ENCODE data around the gene FILIP1.
A peak's percentile ranks its signal among the peaks of the same experiment; 100 is the strongest.

The FILIP1 gene

DNA sequence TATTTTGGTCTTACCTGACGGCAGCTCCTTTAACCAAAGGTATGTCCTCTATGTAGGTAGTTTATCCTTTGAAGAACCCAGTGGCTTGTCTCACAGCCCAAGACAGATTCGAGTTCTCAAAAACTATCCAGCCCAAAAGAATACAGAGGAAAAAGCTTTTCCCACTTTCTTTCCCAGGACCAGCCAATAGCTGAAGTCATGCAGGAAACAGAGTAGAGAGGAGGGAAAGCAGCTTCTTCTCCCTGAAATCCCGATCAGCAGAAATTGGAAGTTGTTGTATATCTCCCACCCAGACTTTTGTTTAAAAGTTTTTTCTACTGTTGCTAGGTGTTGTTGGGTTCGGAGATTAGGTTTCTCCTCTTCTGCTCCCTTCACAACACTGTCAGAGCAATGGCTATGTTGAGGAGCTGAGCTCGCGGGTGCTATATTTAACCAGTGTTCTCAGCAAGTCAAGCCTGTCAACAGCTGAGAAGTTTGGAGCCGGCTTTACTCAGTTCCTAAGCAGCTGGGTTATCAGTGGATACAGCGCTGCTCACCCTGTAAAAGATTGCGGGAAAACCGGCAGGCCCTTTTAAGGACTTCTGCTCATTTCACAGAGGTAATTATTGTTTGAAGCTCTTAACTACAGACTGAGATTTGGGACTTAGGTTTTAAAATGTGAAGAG is at the start of gene FILIP1:
TSS of gene FILIP1 (minus strand) at position 401 of the 665 bp plus-strand sequence. CDS start 78,828 bp downstream, outside the sequence.
- no peak for DNase-seq

GRCh38 chr6:75543311-75543710 is 49.7 kb upstream of the FILIP1 start:
- DNase-seq, result no peak

GRCh38 chr6:75539136-75539535 is 45.5 kb upstream of the FILIP1 start:
- no peak for DNase-seq

DNA sequence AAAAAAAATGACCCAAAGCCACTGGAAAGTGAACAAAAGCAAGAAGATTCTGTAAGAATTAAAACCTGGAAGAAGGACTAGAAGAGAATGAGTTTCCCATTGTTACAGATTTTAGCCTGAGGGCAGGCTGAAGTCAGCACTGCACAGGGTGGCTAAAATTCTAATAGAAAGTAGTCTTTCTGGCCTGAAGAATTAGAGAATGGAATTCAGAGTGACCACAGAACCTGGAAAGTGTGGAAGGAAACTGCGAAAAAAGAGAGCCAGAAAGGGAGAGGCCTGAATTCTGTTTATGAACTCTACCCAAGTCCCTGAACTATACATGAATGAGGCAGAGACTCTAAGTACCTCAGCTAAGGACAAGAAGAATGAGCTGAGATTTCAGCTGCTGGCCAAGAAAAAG is 38.9 kb upstream of the FILIP1 start:
- peak; percentile 84 for DNase-seq

DNA sequence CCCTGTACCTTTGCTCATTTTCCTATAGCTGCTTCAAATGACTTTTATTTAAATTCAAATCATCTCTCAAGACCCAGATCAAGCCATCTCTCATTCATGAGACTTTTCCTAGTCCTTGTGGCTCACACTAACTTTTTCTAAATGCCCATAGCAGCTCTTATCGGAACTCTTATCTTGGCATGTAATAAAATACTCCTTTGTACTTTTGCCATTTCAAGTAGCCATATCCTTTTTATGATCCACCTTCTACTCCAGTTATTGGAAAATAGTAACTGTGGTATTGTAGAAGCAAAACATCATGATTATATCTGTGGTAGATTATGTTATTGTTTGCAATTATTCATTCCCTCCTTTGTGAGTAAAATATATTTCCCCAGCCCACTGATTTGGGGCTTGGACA is 37.6 kb upstream of the FILIP1 start:
- DNase-seq, result no peak

DNA sequence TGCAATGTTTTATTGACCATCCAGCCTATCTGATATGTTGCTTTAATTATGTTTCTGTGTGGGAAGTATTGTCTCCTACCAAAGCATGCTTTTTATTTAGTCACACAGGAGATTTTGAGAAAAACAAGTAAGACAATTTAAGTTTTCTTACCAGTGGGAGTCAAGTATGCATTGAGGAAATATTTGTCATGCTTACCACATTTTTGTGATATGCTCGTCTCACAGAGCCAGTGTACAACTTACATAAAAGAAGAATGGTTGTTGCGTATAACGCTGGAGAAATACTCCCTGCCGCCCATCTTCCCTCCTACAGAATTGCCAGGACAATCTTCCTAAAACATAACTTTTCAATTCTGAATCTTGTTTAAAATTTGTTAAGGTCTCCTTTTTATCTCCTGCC is 37.1 kb upstream of the FILIP1 start:
- DNase-seq, result peak; percentile 42

GRCh38 chr6:75528423-75528822 is 34.8 kb upstream of the FILIP1 start:
- peak; percentile 49 for DNase-seq

- peak; percentile 36 for DNase-seq
These were observed 33.0 kb upstream of the FILIP1 start for GRCh38 chr6:75526502-75527127.

DNA sequence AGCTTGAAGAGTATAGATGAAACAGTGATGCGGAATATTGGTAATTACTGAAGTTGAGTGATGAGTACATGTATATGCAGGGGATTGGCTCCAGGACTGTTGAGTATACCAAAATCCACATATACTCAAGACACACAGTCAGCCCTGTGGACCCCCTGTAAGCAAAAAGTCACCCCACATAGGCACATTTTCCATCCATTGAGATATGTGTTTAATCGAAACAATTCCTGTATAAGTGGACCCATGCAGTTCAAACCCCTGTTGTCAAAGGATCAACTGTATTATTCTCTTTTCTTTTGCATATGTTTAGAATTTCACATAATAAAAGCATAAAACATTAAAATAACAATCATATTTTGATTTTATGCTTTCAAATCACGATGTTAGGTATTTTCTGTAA is 32.1 kb upstream of the FILIP1 start:
- no peak for DNase-seq

DNA sequence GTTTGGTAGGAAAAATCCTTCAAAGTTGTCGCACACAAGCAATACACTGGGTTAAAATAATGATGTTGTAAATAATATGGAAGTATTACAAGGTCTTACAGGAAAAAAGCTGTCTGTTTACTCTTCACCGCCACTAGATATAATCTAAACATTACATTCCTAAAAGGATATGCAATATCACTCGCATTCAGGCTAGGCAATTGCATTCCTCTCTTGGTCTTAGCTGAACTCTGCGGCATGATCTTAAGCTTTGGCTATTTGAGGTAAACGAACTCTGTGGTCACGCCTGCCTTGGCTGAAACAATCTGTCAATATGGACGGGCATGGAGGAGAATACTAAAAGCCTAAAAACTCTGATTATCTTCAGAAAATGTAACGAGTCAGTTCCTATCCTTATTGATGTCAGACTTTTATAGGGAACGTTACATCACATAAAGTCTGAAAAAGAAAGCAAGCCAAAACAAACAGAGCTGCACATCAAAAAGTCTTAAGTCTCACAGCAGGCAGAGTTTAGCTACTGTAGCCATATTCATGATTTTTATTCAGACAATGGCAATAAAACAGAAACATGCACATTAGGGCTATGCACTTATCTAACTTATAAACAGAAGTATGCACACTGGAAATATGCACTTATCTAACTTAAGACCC is 30.8 kb upstream of the FILIP1 start:
- DNase-seq, result peak; percentile 92

DNA sequence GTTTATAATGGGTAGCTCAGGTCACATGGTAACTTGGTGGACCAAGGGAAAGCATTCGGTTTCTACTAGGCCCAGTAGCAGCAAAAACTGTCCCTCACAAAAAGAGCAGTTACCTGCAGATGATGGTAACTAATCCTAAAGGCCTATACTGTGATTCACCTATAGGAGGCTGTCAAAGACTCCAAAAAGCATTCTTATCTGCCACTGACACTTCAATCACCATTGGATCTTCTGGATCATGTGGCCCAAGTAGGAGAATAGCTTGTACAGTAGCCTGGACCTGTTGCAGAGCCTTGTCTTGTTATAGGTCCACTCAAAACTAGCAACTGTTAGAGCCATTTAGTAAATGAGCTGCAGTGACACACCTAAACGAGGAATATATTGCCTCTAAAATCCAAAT is 23.2 kb upstream of the FILIP1 start:
- no peak for DNase-seq

DNA sequence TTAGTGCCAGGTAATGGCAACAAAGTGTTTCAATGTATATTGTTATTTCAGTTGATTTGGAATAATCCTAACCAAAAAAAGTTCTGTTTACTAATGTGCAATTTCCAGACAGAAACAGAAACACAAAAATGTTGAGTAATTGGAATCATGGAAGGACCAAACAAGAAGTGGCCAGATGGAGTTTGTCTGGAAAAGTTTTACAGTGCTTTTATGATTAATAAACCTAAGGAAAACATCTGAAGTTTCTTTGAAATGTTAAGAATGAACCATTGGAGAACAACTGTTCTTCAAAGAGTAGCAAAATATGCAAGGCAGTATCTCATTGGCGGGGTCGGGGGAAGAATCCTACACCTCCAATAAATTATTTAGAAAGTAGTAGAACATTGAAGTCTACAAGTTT is 19.0 kb upstream of the FILIP1 start:
- no peak for DNase-seq

- DNase-seq, result no peak
These were observed 11.8 kb upstream of the FILIP1 start for GRCh38 chr6:75505424-75505823.

DNA sequence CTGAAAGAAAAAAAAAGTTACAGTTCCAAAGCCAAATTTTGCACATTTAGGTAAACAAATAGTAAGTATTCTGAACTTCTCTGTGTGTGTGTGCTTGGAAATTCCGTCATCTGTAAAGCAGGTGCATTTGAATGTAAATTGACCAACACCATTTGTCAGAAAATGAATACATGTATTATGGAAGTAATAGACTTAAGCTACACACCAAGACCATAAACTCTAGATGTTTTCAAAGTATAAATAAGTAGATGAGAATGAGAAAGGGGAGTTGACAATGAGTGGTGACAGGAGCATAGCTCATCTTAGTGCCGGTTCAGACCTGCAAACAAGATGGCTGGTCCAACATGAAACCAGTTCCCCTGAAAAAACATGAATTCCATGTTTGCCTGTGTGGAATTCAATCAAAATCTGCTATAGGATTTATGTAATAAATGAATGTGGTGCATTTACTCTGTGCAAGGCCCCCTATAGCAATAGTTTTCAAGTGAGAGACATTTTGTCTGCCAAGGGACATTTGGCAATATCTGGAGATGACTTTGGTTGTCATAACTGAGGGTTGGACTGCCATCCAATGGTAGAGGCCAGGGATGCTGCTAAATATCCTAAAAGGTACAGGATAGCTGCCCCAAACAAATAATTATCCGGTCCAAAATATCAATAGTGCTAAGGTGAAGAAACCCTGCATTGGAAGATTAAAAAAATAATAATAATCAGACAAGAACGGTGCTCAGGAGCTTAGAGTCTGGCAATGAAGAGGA is 11.0 kb upstream of the FILIP1 start:
- no peak for DNase-seq

DNA sequence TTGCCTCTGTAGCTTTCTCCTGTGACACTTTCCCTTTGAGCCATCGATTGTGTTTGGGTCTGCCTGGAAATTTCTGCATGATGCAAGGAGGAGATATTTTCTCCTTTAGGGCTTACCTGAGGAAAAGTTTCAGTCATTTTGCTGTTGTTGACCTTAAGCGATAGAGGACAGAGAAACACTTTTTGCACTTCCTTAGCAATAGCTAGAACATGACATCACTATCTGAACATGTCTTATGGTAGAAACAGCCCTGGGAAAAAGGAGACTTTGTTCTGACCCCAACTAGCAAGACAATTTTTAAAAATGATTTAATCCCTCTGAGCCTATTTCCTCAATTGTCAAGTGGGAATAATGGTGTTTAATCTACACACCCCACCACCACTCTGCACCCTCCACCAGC is 9.7 kb upstream of the FILIP1 start:
- no peak for DNase-seq

GRCh38 chr6:75502884-75503283 is 9.3 kb upstream of the FILIP1 start:
- no peak for DNase-seq

GRCh38 chr6:75501756-75502155 is 8.2 kb upstream of the FILIP1 start:
- no peak for DNase-seq

GRCh38 chr6:75499640-75500039 is 6.0 kb upstream of the FILIP1 start:
- no peak for DNase-seq

DNA sequence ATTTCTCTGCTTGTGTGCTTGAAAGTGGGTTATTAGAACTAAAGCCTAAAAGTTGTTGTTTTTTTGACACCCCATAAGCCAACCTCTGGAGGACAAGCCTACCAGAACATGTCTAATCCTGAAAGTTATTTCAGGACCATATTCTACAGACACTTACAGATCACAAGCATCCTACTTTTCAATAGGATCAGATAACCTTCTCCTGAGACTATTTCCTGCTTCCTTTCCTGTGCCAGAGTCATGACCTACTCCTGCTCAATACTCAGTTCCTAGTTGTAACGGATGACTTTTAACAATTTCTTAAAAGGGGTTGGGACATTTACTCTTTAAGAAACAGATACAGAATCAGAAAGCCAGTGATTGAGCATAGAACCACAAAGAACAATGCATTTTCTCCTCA is 5.3 kb upstream of the FILIP1 start:
- DNase-seq, result no peak

DNA sequence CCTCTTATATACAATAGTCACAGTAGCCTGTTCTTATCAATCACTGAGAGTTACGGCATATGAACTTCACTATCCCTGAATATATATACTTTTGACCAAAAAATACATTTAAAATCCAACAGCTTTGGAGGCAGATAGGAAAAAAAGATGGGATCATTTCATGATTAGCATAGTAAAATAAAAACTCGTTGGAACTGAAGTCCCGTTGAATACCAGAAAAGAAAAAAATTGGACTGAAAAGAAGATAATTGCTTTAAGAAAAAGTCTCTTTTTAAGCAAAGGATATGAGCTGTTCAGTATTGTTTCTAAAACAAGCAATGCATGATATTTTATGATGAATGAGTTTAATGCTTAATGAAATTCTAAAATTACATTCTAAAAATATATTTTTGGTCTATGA is 4.4 kb upstream of the FILIP1 start:
- DNase-seq, result no peak

DNA sequence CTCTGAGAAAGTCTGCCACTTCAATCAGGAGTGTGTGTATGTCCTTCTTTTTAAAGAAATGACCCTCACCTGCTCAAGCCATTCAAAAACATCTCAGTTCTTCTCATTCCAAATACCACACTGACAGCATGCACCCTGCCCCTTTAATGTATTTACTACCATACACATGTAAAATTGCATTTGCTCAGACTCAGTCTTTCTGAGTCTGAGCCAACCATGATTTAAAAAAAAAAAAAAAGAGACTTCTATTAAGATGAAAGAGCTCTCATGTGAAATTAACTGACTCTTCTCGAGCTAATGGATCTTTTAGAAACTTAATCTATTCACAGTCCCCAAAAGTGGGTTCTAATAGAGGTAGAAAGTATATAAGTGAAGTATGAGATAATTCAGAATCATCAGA is 1.4 kb upstream of the FILIP1 start:
- DNase-seq, result no peak

DNA sequence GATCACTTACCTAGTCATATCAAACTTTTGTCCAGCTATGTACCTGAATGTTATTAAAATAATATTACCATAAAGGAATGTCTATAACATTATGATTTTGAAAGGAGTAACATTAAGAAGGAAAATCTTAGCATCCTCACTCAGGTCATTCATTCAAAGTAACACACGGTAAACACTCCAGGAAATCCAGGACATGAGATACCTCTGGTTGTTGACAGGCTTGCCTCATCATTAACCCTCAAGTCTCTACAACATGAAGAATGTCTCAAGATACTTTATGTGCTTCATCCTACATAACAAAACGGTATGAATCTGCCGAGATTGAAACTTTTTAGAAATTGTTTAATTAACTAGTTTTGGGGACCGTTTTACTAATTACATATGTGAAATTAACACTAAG is 690 bp upstream of the FILIP1 start:
- no peak for DNase-seq

GRCh38 chr6:75492386-75493153 is 1.0 kb downstream of the FILIP1 start:
- no peak for DNase-seq
